ENCODE results near the gene CEMIP2.
"Not testable (repeated sequence)": the region's sequence is repeated elsewhere in the genome, so short reads cannot be mapped to it uniquely, and the experiment has no call there.

CEMIP2 gene, protein sequence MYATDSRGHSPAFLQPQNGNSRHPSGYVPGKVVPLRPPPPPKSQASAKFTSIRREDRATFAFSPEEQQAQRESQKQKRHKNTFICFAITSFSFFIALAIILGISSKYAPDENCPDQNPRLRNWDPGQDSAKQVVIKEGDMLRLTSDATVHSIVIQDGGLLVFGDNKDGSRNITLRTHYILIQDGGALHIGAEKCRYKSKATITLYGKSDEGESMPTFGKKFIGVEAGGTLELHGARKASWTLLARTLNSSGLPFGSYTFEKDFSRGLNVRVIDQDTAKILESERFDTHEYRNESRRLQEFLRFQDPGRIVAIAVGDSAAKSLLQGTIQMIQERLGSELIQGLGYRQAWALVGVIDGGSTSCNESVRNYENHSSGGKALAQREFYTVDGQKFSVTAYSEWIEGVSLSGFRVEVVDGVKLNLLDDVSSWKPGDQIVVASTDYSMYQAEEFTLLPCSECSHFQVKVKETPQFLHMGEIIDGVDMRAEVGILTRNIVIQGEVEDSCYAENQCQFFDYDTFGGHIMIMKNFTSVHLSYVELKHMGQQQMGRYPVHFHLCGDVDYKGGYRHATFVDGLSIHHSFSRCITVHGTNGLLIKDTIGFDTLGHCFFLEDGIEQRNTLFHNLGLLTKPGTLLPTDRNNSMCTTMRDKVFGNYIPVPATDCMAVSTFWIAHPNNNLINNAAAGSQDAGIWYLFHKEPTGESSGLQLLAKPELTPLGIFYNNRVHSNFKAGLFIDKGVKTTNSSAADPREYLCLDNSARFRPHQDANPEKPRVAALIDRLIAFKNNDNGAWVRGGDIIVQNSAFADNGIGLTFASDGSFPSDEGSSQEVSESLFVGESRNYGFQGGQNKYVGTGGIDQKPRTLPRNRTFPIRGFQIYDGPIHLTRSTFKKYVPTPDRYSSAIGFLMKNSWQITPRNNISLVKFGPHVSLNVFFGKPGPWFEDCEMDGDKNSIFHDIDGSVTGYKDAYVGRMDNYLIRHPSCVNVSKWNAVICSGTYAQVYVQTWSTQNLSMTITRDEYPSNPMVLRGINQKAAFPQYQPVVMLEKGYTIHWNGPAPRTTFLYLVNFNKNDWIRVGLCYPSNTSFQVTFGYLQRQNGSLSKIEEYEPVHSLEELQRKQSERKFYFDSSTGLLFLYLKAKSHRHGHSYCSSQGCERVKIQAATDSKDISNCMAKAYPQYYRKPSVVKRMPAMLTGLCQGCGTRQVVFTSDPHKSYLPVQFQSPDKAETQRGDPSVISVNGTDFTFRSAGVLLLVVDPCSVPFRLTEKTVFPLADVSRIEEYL (N-terminal part only)

DNA sequence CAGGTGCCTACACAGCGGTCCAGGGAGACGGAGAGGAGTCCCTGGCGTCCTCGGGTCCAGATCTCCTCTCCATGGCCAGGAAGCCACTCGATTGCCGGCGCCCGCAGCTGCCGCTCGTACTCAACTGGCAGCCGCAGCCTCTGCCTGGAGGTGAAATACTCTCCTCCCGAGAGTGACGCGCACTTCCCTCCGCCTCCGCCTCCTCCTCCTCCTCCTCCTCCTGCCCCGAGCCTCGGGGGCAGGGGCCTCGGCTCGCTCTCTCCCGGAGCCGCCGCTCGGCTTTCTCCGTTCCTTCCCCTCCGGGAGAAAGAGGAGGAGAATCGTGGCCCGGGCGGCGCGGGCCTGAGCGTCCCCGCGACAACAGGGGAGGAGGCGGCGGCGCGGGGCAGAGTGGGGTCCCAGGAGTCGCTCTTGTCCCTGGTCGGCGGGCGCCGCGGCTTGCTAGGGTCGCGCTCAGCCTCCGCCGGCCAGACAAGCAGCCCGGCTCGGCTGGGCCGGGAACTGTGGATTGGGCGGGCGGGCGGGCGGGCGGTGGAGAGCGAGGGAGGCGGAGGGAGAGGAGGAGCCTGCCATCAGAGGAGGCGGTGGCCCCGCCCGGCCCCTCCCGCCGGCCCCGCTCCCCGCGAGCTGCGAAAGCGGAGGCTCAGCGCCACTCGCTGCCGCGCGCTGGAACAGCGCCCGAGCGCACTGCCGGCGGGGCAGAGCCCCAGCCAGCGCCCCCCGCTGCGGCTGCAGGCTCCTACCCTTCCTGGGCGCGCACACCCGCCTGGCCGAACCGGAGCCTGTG, at the start of gene CEMIP2:
CEMIP2 (minus strand) TSS at position 126 of the 787 bp plus-strand sequence. CDS start 18,140 bp downstream, outside the sequence.
- peak; percentile 93 for DNase-seq

DNA sequence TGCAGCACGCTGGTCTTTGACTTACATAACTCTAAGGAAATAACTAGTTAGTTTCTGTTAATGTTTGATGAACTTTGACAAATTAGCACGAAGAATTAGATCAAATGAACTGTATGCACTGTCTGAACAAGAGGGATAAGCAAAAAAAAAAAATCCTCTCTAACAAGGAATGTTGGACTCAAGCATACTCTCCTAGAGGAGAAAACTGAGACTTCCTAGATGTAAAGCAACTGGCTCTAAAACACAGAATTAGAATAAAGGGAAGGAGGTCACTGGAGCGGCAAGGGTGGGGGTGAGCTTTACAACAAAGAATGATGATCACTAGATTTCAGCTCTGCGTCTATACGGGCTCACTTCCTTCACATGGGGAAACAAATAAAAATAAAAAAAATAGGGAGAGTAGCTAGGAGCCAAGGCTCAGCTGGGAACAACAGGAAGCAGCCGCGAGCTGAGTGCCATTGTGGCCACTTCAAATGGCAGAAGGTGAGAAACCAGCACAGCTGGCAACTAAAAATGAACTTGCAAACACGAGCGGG, 48.7 kb upstream of the CEMIP2 start:
- peak; percentile 86 for DNase-seq

DNA sequence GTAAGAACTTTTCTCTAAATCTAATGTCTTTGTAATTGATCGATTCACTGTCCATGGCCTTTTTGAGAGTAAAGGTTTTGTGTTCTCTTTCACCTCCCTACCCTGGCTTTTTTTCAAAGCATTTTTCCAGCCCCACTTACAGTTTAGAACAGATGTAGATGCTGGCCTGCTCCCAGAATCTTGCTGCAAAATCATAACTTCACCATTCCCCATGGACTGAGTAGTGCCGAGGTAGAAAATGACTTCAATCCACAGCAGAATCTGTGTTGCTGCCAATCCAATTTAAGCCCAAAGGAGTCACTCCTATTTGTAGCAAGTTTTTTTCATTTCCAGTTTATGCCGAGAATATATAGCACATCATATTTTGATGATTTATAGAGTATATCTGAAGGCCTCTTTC, 46.5 kb upstream of the CEMIP2 start:
- DNase-seq = no peak

DNA sequence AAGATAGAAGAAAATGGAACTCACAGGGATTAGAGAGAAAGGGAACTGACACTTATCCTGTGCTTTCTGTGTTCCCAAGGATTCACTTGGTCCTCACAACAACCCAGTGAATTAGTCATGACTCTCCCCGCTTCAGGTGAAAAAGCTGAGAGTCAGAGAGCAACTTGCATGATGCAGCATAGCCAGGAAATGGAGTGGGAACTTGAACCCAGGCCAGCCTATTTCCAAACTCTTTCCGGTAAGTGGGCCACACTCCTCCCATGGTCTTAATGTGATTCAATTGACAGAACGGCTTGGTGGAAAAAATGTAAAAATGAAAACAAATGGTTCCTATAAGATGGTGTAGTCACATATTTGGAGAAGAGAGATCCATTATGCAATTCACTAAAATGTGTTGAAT, 45.9 kb upstream of the CEMIP2 start:
- DNase-seq = no peak

DNA sequence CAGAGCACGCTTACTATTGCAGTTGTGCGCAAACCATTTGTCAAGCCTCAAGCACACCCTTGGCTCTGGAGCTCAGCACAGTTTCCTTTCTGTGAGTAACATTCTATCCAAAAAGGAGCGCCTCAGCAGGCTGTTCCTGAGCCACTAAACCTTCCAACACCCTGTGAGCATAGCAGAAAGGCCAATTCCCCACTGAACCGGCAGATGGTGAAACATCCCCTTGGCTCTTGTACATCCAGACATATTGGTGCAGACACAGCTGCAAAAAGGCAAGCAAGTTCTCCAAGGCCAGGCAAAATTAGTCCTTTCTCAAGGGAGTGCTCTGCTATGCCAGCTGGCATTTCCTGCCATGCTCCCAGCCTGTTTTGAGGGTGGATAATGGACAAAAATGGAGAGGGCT, 44.1 kb upstream of the CEMIP2 start:
- no peak for DNase-seq

DNA sequence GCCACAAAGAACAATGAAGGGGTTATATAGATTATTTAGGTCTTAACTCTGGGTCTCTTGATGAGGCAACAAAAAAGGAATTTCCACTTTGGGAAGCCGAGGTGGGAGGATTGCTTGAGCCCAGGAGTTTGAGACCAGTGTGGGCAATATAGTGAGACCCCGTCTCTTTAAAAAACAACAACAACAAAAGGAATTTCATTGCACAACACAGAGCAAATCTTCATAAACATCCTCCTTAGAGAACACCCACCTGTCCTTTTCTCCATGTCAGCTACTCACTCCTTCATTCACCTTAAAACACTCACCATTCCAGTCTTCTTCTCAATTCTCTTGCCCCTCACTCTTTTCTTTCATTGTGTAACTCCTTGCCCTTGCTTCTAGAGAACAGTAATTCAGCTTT, 39.8 kb upstream of the CEMIP2 start:
- DNase-seq = no peak

DNA sequence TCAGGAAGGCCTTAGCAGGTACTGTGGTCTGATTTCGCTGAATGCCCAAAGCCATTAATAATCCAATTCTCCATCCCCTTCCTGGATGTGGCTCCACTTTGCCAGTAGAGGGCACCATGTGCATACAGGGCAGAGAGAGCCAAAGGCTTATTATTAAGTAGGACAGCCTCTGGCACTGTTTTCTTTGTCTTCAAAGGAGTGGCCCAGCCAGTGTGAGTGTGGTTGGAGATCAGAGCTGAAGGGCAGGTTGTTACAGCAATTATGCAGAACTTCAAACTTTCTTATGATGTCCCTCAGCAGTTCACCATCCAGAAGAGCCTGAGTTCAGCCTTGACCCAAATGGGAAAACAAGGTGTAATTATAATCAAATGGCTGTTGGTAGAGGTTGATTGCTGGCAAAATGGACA, 38.6 kb upstream of the CEMIP2 start:
- peak; percentile 92 for DNase-seq

DNA sequence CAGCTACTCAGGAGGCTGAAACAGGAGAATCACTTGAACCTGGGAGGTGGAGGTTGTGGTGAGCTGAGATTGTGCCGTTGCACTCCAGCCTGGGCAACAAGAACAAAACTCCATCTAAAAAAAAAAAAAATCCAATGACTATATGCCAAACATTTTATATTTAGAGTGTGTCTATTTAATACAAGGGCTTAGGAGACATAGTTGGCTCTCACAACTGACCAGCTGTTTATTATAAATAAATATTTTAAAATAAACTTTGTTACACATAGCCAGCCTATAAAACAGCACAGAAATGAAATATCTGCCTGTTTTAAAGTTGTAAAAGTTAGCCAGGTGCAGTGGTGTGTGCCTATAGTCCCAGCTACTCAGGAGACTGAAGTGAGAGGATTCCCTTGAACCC, 36.8 kb upstream of the CEMIP2 start:
- not testable (repeated sequence) for DNase-seq

DNA sequence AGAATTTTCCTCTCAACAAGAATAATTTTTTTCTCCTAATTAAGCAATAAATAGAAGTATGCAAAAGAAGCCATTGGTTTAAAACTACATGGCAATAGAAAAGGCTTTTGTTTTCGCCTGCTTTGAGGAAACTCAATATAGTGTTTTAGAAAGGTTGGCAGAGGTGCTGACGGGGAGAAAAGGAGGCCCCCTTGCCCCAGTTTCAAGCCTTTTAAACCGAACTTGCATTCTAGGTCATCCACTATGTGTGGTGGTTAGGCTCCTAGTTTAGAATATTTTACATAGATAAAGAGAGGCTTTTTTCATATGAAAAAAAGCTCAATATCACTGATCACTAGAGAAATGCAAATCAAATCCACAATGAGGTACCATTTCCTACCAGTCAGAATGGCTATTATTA, 33.5 kb upstream of the CEMIP2 start:
- no peak for DNase-seq

DNA sequence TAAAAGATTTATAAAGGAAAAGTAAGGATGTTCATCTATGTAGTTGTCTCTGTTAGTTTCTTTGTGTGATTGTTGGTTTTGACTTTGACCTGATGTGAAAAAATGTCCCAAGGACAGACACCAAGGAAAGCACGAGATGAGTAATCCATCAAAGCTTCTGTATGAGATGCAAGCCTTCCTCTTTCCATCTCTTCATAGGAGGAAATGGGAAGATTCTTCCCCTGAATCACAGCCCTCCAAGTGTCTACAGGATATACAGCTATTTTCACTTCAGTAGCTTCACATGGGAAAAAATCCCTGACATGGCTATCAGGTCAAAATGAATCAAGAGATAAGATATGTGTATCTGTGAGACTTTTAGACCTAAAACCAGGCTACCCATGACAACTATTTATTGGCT, 29.0 kb upstream of the CEMIP2 start:
- no peak for DNase-seq

DNA sequence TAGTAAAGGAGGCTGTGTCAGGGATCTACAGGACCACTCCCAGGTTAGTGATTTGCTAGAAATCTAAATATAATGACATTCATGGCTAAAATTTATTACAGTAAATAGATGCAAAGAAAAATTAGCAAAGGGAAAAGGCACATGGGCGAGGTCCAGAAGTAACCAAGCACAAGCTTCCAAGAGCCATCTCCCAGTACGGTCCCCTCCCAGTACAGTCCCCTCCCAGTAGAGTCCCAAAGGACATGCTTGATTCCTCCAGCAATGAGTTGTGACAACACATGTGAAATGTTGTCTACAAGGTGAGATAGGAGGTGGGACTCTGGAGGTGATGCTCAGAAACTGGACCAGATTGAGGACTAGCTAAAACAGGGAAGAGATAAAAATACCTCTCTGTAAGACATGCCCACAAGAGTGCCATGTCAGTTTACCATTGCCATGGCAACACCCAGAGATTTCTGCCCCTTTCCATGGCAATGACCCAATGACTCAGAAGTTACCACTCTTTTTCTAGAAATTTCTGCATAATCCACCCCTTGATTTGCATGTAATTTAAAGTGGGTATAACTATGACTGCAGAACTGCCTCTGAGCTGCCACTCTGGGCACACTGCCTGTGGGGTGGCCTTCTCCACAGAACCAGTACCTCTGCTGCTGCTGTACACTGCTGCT, 27.9 kb upstream of the CEMIP2 start:
- DNase-seq = no peak

DNA sequence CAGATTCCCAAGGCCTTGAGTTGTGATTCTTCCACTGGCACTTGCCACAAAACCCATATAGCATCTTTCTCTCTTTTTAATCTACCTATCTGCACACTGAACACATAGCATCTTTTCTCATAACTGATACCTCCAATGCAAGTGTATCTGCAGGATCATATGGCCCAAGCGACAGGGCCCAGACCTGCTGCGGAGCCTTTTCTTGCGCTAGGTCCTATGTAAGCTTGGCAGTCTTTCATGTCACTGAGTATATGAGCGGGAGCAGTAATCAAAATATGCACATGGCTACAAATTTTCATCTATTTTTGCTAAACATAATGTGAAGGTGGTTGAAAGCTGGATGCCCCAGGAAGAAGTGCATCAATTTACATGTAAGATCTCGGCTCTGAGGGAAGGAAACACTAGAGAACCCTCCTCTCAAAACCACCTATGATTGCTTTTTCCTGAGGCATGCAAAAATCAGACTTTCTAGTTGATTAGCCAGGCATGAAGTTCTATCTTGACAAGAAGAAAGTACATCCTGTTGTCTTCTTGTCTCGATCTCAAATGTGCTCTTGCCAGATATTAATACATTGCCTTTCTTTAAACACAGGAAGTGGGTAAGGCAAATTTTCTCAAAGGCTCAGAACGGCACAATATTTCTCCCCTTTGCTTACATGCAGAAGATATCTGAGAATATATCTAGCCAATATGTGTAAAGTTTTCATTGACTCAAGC, 26.9 kb upstream of the CEMIP2 start:
- DNase-seq = no peak

DNA sequence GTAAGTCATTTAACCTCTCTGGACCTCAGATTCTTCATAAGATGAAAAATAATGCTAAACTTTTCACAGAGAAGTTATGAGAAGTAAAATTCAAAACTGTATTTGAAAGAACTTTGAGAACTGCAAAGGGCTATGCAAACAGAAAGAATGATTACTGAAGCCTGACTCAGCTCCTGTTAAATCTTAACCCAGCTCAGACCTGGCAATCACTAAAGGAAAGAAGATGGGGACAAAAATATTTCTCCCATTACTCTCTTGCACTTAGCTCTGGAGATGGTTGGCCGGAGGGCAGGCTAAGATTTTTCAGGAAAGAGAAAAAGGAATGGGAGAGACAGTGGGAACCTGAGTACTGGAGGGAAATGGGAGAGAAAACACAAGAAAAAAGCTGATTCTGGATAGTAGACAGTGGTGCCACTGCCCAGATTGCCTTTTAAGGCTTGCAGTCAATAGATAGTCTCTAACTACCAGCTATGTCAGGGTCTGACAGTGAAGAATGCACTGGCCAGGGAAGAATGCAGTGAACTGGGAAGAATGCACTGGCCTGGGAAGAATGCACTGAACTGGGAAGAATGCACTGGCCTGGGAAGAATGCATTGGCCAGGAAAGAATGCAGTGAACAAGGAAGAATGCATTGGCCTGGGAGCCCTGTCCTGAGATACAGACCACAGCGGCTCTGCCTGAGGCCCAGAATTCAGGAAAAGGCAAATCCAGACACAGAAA, 25.2 kb upstream of the CEMIP2 start:
- no peak for DNase-seq

DNA sequence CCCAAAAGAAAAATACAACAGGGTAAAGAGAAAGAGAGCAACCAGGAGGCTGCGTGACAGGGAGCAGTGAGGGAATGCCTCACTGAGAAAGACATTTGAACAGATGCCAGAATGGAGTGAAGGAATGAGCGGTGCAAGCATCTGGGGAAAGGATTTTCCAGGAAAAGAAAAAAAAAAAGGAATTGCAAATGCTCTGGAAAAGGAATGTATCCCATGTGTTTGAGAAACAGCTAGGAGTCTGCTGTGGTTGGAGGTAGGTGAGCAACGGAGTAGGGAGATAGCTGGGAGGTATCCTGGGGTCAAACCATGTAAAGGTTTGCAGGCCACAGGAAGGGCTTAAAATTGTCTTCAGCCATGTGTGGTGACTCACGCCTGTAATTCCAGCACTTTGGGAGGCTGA, 23.6 kb upstream of the CEMIP2 start:
- DNase-seq = no peak

DNA sequence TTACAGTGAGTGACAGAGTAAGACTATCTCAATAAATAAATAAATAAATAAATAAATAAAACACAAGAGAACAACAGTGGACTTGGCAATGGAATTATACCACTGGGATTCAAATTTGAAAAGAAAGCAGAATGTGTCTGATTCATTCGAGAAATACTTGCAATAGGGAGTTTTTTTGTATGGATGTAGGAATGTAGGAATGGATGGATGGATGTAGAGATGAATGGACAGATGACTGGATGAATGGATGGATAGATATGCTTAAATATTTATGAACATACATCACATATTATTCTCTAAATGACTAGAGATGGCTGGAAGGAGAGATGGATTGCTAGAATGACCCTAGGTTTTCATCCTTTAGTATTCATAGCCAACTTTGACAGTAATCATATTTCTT, 22.0 kb upstream of the CEMIP2 start:
- no peak for DNase-seq

DNA sequence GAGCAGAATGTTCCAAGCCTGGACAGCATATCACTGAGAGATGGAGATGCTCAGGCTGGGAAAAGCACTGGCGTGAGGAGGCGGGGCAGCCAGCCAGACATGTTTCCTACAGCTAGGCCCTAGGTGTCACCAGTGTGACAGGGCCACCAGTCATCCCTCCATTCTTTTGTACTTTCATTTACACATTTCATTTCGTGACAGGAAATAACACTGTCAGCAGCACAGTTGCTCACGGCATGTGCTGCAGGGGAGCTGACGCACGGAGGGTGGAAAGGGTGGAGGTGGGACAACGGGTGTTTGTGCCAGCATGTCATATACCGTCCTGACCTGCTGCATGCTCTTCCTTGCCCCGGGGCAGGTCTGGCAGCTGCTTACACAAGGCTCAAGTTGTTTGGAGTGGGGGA, 14.8 kb upstream of the CEMIP2 start:
- DNase-seq = peak; percentile 93

DNA sequence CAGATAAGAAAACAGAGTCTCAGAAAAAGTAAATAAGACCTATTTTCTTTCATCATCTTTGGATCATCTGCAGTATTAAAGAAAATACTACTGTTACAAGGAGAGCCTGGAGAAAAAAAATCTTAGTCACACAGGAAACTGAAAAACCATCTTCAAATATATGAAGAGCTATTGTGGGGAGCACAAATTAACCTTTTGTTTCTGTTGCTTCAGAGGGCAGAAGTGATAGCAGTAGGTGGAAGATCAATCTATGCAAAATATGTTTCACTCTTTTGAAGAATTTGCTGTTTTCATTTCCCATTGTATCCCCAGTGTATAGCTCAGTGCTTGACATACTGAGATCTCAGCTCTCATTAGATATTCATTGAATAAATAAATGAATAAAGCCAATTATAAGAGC, 13.1 kb upstream of the CEMIP2 start:
- no peak for DNase-seq

DNA sequence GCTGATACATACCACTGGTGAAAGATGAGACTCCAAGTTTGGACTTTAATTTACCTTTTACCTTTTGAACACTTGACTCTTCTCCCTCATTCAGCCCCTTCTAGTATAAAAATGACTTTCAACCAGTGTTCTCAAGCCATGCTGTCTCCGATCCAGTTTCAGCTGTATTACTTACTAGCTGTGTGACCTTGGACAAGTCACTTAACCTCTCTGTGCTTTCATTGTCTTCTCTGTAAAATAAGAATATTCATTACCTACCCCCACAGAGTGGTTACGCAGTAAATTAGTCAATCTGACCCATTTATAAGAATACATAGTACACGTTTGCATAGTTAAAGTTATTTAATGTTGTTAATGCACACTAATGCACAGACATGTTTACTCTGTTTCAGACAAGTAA, 12.6 kb upstream of the CEMIP2 start:
- DNase-seq = no peak

DNA sequence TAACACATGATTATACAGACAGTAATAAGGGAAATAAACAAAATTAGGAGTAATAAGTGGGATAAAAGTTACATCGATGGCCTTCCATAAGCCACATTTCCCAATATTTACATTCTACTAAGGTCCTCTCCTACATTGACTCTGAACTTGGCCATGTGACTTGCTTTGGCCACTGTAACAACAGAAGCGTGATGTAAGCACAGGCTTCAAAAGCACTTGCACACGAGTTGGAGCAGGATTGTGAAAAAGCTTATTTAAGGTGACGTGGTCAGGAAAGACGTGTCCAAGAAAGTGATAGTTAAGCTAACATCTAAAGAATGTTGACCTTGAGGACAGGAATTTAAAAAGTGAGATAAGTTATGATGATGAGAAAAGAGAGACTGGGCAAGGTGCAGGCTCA, 9.8 kb upstream of the CEMIP2 start:
- DNase-seq = no peak

DNA sequence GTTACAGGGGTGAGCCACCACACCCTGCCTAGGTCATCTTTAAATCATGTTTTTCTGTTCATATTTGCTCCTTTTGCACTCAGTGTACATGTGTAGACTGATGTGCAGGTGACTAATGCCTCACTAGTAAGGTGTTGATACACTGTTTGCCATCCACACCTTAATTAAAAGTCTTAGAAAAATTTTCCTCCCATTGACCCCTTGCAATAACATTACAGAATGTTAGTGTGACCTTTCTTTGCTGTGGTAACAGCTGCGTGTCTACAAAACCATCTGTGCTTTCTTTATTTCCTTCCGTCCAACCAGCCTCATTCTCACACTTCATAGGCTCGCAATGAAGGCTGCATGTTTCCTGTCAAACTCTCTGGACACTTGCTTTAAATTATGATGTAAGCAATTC, 6.6 kb upstream of the CEMIP2 start:
- DNase-seq = no peak

All from DMS53 (cell line).